ENCODE results near the gene RBM20. TPM values are rescaled to one million over a fixed set of nuclear protein-coding genes. Genes with fewer than 3 reads are reported as not detected.

Gene RBM20
- total RNA-seq, 1 donor from 2014 or later = 105 TPM

DNA sequence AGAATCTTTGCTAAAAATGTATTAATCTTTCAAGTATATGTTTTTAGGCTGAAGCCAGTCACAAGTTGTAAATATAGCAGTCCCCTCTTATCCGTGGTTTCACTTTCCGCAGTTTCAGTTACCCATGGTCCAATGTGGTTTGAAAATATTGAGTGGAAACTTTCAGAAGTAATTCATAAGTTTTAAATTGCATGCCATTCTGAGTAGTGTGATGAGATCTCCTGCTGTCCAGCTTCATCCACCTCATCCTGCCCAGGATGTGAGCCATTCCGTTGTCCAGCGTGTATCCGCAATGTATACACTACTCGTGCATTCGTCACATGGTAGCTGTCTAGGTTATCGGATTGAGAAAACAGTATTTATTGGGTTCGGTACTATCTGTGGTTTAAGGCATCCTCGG, 239.8 kb downstream of the RBM20 start:
- DNase-seq (ENCODE audit: low spot score) = no peak
- intact Hi-C loops (cut with DNase I) = no loop called here

GRCh38 chr10:110885932-110886674, 242.0 kb downstream of the RBM20 start:
- DNase-seq (ENCODE audit: low spot score) = no peak
- intact Hi-C loops (cut with DNase I) = no loop called here

DNA sequence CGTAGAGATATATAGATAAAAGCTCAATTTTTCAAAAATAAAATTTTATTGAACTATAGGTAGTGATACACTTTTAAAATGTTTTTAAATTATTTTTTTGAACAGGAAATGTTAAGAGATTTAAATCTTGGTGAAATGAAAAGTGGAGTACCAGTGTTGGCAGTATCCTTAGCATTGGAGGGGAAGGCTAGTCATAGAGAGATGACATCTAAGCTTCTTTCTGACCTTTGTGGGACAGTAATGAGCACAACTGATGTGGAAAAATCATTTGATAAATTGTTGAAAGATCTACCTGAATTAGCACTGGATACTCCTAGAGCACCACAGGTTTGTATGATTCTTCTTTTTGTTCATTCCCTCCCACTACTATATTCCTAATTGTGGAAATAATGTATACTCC, 243.4 kb downstream of the RBM20 start:
- no peak for DNase-seq (ENCODE audit: low spot score)
- intact Hi-C loops (cut with DNase I) = no loop called here

Other genes starting within 250 kb of the RBM20 start
- gene DUSP5, start 146.4 kb upstream of the RBM20 start, total RNA-seq = 29.4 TPM
- 21.3 TPM for gene SMC3, start 76.6 kb upstream of the RBM20 start, total RNA-seq
- 42.0 TPM for gene PDCD4, start 227.6 kb downstream of the RBM20 start, total RNA-seq